HG03045 (cell line): ENCODE data around the gene CHRND.

Source experiments
- ATAC-seq: cut with Tn5 transposase; IDR thresholded peaks from one replicate; pipeline ENCODE4 v1.9.1; 2021; ENCODE audit warnings: mild to moderate bottlenecking, moderate library complexity; ENCODE audit not compliant: unreplicated experiment

CHRND gene

GRCh38 chr2:232525791-232526371 lies at the start of gene CHRND:
CHRND (plus strand) TSS chr2:232526160; CDS start chr2:232526216, 56 bp downstream.
- no peak for ATAC-seq

DNA sequence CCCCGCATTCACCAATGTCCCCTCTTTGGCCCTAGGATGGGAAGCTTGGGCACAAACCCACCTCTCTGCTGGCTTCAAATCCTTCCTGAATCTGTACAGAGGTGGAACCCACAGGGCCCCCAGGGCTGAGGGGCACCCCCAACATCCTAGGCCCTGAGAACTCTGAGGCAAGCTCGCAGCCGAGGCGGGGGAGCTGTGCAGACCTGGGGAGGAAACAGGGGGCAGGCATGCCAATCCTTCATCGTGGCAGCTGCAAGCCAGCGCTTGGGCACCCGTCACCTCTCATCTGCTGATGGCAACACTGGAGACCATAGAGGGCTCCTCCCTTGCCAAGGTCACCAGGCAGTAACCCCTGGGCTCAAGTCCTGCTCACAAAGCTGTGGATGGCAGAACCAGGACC lies 49.2 kb upstream of the CHRND start:
- ATAC-seq: no peak

DNA sequence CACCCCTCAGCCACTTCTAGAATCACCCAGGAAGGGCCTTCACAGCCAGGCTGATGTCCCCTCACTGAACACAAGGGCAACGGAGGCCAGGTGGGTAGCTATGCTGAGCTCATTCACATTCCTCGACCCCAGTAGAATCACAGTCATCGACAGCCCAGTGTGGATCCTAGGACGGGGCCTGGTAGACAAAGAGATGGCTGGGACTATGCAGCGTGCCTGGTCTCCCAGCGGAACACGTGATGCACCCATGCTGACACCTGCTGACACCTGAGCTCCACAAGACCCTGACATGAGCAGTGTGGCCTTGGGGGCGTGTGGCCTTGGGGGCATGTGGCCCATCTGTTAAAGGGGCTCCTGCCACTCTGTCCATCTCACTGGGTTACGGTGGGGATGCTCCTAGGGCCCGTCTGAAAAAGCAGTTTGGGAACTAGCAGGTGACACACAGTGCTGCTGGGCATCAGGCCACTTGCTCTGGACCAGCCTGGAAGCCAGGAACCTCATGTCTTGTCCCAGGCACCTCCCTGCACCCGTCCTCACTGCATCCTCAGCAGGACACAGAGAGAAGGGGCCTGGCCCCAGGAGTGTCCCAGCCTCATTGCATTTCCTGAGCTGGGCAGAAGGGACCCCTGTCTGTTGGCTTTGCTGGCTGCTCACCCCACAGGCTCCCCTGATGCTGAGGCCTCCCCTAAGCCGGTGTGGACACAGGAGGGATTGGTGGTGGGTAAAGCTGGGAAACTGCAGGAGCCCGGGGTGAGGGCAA lies 48.0 kb upstream of the CHRND start:
- no peak for ATAC-seq

DNA sequence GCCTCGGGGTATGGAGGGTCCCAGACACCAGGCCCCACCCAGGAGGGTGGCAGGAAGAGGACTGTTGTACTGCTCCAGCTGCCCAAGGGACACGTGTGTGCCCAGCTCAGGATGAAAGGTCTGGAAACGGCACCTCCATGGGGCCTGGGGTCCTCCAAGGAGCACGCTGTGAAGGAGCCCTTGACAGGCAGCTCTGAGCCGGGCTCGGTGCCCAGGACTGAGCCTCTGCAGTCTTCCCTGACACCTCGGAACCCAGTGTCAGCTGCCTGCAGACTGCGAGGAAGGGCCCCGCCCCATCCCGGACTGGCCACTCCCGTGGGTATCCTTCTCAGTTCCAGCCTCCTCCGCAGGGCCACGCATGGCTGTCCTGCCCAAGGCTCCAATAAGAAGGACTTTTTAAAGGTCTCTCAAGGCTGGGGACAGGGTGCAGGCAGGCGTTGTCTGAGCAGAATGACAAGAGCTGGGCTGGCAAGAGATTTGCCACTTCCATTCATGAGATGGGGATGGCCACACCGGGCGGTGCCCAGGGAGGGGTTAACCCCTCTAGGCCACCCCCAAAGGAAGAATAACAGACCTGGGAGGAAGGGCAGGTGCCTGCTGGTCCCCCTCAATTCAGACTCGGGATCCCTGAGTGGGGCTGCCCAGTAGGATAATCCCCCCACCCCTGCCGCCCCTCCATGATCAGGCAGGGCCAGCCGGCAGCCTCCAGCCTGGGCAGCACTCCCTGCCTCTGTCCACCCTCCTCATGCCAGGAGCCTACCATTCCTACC lies 47.2 kb upstream of the CHRND start:
- no peak for ATAC-seq

GRCh38 chr2:232479341-232480200 lies 46.4 kb upstream of the CHRND start:
- no peak for ATAC-seq

DNA sequence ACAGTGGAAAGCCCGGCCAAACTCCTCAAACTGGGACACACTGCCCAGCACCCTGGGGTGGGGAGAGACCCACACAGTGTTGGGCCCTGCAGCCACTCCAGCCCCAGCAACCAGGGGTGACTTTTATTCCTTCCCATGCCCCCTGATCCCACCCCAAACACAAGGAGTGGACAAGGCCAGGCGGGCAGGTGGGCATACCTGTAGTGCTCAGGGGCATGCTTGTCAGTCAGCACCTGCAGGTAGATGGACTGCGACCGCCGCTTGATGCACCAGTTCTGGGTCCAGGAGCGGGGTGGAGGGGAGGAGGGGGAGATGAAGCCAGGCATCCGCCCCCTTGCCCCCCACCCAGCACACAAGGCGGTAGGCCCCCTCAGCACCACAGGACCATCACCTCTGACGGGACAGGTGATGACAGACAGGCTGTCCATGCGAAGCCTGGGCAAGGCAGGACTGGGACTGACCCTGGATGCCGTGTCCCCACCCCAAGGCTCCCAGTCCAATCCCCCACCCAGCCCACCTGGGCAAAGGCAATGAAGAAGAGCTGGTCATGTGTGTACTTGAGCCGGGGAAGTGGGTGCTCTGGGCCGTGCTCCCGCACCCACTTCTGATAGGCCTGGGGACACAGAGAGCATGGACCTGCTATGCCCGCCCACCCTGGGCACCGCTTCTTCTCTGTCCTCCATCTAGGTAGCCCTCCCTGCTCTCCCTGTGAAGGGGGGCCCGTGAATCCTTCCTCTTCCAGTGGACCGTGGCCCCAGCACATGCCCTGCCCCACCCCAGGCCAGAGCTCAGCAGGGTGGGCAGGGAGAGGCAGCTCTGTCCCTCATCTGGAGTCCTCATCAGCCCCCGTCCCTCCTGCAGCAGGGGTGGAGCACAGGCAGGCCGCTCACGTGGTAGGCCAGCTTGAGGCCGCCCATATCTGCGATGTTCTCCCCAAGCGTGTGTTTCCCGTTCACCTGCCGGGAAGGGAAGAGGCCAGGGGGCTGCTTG lies 45.5 kb upstream of the CHRND start:
- ATAC-seq: no peak

DNA sequence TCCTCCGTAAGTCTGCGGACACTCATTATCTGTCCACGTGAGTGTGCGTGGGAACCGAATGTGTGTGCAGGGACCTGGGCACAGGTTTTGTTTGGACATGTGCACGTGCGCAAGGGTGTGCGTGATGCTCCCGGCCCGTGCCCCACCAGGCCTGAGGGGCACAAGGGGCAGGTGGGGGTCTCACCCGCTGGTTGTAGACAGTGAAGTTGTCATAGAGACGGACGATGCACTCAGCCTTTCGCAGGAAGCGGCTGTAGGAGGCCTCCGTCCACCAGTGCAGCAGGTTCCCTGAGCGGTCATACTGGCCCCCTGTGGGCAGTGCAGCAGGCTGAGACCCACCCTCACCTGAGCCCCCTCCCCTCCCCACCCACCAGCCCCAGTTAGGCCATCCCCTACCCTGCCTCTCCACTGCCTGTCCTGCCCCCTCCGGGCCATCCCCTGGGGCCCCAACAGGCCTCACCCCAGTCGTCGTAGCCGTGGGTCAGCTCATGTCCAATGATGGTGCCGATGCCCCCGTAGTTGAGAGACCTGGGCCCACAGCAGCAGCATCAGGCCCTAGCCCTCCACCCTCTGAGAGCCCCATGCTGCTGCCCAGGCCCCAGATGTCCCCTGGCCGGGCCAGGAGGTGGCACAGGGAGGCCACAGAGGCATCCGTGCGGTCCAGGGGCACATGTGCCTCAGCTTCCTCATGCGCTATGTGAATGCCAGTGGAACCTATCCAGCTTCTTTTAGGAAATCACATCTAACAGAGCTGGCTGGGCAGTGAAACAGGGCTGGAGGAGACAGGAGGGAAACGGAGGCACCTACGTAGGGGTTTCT lies 44.4 kb upstream of the CHRND start:
- ATAC-seq: no peak

DNA sequence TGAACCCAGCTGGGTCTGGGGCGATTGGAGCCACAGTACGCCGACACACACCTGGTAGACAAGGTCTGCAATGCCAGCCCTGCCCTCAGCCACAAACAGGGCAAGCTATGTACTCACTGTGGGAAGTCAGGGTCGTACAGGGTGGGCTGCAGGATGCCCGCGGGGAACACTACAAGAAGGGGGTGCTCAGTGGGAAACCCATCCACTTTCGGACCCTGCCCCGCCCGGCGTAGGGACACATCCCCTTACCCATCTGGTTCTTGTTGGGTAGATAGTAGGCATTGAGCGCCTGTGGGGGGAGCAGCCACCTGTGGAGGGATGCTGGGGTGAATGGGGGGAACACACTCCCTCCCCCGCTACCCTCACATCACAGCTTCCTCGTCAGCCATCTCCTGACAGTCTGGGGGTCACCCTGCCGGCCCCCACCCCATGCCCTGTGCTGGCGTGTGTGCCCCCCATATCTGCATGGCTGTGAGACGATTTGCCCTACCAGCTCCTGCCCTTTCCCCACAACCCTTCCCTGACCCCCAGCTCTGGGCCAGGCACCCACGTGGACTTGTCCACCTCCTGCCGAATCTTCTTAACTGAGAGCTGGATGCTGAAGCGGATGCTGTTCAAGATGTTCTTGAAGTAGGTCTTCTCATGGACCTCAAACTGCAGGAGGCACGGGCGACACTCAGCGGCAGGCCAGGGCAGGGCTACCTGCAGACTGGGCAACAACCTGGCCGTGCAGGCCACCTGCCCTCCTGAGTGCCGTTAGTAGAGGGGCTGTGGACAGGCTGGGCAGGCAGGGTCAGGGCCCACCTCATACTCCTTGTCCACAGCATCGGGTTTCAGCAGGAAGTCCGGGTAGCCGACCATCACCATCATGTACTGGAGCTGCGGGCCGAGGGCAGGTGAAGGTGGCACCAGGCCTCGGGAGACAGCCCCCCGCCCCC lies 43.4 kb upstream of the CHRND start:
- no peak for ATAC-seq

- no peak for ATAC-seq
These were observed 42.5 kb upstream of the CHRND start for GRCh38 chr2:232483311-232483922.

- ATAC-seq: no peak
These were observed 41.9 kb upstream of the CHRND start for GRCh38 chr2:232483923-232484627.

DNA sequence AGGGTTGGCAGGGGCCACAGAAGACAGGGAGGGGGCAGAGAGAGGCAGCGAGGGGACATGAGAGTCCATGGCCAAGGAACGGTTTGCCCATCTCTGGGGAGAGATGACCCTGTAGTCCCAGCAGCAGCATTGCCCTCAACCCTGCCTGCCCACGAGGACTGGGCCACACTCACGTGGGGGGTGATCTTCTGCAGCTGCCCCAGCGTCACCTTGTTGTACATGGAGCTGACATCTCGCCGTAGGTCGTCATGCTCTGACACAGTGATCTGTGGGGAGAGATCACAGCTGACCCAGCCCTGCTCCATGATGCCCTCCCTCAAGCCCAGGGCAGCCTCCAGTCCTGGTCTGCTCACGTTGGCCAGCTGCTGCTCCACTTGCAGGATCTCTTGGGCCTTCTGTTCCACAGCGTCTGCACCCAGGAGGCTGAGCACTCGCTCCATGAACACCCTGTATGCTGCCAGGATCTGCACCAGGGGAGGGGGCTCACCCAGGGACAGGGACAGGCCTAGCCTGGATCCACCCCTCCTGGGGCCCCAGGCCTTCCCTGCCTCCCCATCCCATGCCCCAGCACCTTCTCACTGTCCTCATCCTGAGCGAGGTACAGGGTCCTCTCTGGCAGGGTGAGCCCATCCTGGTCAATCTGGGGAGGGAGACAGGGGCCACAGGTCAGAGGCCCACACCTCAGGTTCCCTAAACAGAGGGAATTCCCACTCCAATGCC lies 41.2 kb upstream of the CHRND start:
- ATAC-seq: no peak

DNA sequence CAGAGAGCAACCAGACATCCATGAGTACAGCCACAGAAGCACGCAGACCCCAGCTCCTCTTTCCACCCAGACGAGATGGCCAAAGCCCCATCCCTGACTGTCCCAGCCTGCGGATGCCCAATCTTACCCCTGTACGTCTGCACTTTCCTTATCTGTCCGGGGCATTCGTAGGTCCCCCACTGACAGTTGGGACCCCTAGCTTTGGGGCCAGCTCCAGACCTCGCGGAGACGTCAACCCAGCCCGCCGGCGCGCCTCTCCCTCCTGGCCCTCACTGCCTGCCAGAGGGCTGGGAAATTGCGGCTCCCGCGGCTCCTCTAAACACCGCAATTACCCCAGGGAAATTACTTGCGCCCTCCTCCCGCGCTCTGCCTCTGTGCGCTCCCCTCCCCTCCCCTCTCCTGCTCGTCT lies 40.6 kb upstream of the CHRND start:
- no peak for ATAC-seq

DNA sequence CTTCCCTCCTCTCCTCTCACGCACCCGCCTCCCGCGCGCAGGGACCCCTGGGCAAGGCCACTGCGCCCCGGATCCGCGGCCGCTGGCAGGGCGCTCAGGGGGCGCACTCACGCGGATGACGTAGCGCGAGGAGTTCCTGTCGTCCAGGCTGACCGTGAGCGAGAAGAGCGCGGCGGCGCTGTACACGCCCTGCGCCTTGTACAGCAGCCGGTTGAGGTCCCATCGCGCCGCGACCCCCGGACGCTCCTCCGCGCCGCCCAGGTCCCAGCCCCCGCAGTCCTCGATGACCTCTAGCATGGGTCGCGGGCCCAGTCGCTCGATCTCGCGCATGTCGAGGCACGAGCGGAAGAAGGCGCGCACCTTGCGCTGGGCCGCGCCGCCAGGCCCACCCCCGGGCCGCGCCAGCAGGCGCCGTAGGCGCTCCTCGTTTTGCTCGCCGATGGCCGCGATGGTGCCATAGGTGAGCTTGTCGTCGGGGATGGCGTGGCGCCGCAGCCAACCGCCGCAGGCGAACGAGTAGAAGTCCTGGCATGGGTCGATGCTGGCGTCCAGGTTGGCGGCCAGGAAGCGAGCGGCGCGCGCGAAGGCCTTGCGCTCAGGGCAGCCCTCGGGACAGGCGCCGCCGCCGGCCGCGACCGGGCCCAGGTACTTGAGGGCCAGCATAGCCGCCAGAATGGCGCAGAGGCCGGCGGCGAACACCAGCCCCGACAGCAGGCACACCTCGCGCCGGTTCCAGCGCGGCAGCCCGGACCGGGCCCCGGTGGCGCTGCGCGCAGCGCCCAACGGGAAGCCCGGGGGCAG lies 40.0 kb upstream of the CHRND start:
- ATAC-seq: no peak

GRCh38 chr2:232486558-232487384 lies 39.2 kb upstream of the CHRND start:
- no peak for ATAC-seq
